ENCODE data around the gene TFF1. TPM values are rescaled to one million over a fixed set of nuclear protein-coding genes. Genes with fewer than 3 reads are reported as not detected.

The TFF1 gene
- total and polyA plus RNA-seq, 2 of the 4 experiments (the other 2 are of a cell fraction) = not detected

DNA sequence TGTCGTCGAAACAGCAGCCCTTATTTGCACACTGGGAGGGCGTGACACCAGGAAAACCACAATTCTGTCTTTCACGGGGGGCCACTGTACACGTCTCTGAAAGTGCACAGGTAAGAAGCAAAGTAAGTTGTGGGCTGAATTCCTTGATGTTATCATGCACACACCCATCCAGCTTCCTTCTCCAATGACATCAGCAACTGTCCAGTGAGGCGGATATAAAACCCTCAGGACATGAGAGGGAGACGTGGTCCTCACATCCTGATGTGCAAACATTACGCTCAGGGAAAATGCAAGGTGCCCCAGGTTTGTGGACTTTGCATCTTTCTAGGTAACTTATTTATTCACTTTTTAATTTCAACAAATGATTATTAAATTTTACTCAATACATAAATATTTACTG is 3.0 kb downstream of the TFF1 start:
- Histone ChIP-seq H2BK120ac (ENCODE audit: low read depth, low read length) (no peak overlapping the region), H3K27me3 (ENCODE audit: control insufficient read depth, insufficient read depth, low read length) (peaks cover 16% of the 10 kb centered on the region), H4K91ac (ENCODE audit: insufficient read depth, low read depth, low read length) (no peak overlapping the region), H4K20me1 (ENCODE audit: insufficient read depth, low read length) (no peaks in the 10 kb centered on the region), H2BK15ac (ENCODE audit: low read depth, low read length) (no peak overlapping the region), H3K9me1 (ENCODE audit: insufficient read depth, low read length) (no peaks in the 10 kb centered on the region), H4K5ac (ENCODE audit: low read depth, low read length) (no peak overlapping the region), H3K14ac (replicated peaks; ENCODE audit: low read depth, low read length) (no peak overlapping the region), H3K36me3 (ENCODE audit: control insufficient read depth, insufficient read depth, low read length) (no peaks in the 10 kb centered on the region), H3K56ac (ENCODE audit: extremely low read depth, insufficient read depth, low read length) (no peak overlapping the region), H2AK9ac (replicated peaks; ENCODE audit: low read depth, low read length, poor library complexity) (no peak overlapping the region), H3K4me2 (ENCODE audit: low read depth, low read length) (no peak overlapping the region), H3K4me3 (ENCODE audit: insufficient read depth, low read depth, low read length) (no peak overlapping the region), H4K8ac (ENCODE audit: low read depth in 2 of 2, low read length in 2 of 2) (no peak overlapping the region), H2AFZ (replicated peaks; ENCODE audit: low read length, poor library complexity) (no peak overlapping the region), H3K27ac (ENCODE audit: insufficient read depth, low read length) (no peak overlapping the region), H3K18ac (ENCODE audit: low read depth, low read length) (no peak overlapping the region), H2BK20ac (ENCODE audit: low read depth, low read length) (no peak overlapping the region), H2AK5ac (ENCODE audit: low read depth, low read length) (no peak overlapping the region), H3K4me1 (ENCODE audit: control insufficient read depth, insufficient read depth, low read length) (no peaks in the 10 kb centered on the region), H3K9ac (ENCODE audit: low read depth, low read length) (no peak overlapping the region), H2BK5ac (ENCODE audit: low read depth, low read length, poor library complexity, severe bottlenecking) (no peak overlapping the region), H3K9me3 (ENCODE audit: control insufficient read depth, insufficient read depth, low read length) (no peaks in the 10 kb centered on the region), H3K4ac (ENCODE audit: low read depth, low read length) (no peak overlapping the region), H3K23ac (ENCODE audit: low read depth, low read length) (no peak overlapping the region), H3K79me1 (ENCODE audit: low read depth in 1 of 2, low read length in 2 of 2) (no peaks in the 10 kb centered on the region)
- no TSS peak for BruUV-seq (replicated peaks)
- no peak for TF ChIP-seq CHD1 (IDR thresholded peaks at IDR 0.05; ENCODE audit: low read depth, low read length)
- TF ChIP-seq MXI1 (IDR thresholded peaks at IDR 0.05; ENCODE audit: borderline replicate concordance, low read depth, low read length) = no peak
- no peak for TF ChIP-seq POLR2A (IDR thresholded peaks at IDR 0.05; ENCODE audit: low read depth, low read length)
- no peak for TF ChIP-seq RFX5 (IDR thresholded peaks at IDR 0.05; ENCODE audit: low read depth, low read length)
- TF ChIP-seq, protein P1, sequence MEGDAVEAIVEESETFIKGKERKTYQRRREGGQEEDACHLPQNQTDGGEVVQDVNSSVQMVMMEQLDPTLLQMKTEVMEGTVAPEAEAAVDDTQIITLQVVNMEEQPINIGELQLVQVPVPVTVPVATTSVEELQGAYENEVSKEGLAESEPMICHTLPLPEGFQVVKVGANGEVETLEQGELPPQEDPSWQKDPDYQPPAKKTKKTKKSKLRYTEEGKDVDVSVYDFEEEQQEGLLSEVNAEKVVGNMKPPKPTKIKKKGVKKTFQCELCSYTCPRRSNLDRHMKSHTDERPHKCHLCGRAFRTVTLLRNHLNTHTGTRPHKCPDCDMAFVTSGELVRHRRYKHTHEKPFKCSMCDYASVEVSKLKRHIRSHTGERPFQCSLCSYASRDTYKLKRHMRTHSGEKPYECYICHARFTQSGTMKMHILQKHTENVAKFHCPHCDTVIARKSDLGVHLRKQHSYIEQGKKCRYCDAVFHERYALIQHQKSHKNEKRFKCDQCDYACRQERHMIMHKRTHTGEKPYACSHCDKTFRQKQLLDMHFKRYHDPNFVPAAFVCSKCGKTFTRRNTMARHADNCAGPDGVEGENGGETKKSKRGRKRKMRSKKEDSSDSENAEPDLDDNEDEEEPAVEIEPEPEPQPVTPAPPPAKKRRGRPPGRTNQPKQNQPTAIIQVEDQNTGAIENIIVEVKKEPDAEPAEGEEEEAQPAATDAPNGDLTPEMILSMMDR (conservative IDR thresholded peaks at IDR 0.05; ENCODE audit: low read depth, low read length) = no peak
- TF ChIP-seq FOS (IDR thresholded peaks at IDR 0.05; ENCODE audit: low read depth, low read length) = no peak
- TF ChIP-seq CEBPB (IDR thresholded peaks at IDR 0.05; ENCODE audit: low read depth, low read length) = no peak
- TF ChIP-seq RAD21 (IDR thresholded peaks at IDR 0.05; ENCODE audit: low read length) = no peak
- ChIA-PET CTCF (no interaction called here), POLR2A (ENCODE audit: unreplicated experiment) (no interaction called here)
- in situ Hi-C loops (cut with MboI; ENCODE audit: low sequenced_read_pairs) (no loop called here), intact Hi-C loops (cut with micrococcal nuclease) (no loop called here), dilution Hi-C loops (cut with HindIII; ENCODE audit: low sequenced_read_pairs, unreplicated experiment) (no loop called here)
- no CpG with 5 or more reads among the region's 8 CpGs for WGBS, 2 experiments (ENCODE audit: extremely low coverage in 2 of 2, insufficient read length in 1 of 2)
- ATAC-seq (ENCODE audit: low read depth) (no peak), DNase-seq (no peak)
